Measurements from ENCODE around the gene ALG5. TPM values are rescaled to one million over a fixed set of nuclear protein-coding genes. Genes with fewer than 3 reads are reported as not detected.

Gene ALG5
- polyA plus RNA-seq, 3 donors from 2014 or later: 73.9 to 135 (median 100) TPM

DNA sequence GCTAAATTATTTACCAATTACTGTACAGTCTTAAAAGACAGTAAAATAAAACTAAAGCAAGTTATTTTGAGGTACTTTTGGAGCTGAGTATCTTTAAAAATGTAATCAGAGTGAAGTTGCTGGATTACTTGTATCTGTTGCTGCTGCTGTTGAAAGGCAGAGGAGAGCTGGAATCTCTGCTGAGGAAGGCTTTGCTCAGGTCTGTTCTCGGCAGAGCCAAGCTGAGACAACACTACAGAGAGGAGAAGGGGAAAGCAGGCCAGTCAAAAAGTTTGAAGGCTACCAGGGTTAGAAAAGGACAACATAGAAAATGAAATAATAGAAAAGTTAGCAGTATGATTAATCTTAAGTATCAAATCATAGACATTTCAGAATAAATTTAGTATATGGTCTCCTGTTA, 11.3 kb upstream of the ALG5 start:
- Mint-ChIP-seq H3K36me3 (peaks cover 17 to 51% (median 36%) of the 10 kb centered on the region in 3 donors), H3K27ac (peak overlapping the region in 2 of 6 donors; percentile 17 to 49), H3K9me3 (no peaks in the 10 kb centered on the region), H3K4me1 (no peaks in the 10 kb centered on the region), H3K27me3 (ENCODE audit: low read depth in 3 of 3) (no peaks in the 10 kb centered on the region), H3K4me3 (no peak overlapping the region)
- no peak for DNase-seq

DNA sequence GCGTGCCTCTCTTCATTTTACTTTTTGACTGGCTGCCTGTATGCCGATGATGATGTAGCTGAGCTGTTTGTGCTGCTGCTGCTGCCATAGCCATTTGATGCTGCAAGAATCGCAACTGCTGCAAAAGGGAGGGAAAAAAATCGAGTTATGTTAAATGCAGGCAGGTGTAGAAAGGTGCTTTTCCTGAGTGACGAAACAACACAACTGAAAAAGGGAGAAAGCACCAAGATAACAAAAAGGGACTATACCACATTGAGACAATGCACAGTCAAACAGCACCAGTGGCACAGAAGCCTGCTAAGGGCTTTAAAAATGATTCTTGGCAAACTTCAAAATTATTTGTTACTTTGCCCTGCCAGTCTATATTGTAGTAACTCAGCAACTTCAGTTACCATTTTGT, 10.6 kb upstream of the ALG5 start:
- DNase-seq: no peak
- H3K27me3 Mint-ChIP-seq (ENCODE audit: low read depth in 3 of 3): peaks cover 0 to 2% (median 0%) of the 10 kb centered on the region in 3 donors
- H3K36me3 Mint-ChIP-seq: peaks cover 10 to 48% (median 29%) of the 10 kb centered on the region in 3 donors
- no peak overlapping the region for H3K4me3 Mint-ChIP-seq
- H3K4me1 Mint-ChIP-seq: no peaks in the 10 kb centered on the region
- H3K9me3 Mint-ChIP-seq: no peaks in the 10 kb centered on the region
- H3K27ac Mint-ChIP-seq: peak overlapping the region in 1 of 6 donors; percentile 32

DNA sequence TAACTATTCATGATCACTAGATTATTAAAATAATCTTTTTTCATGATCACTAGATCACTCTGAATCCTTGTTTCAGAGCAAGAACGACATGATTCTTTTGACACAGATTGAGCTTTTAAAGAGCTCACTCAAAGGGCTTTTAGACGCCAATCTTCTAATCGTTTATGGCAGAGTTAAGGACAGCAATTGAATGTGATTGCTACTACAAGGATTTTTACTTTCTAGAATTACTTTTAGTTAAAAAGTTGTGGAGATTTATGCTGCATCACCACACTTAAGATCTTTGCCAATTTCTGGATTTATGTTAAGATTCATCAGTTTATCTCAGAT, 2.7 kb upstream of the ALG5 start:
- peaks cover 19 to 36% (median 20%) of the 10 kb centered on the region in 3 donors for H3K27me3 Mint-ChIP-seq (ENCODE audit: low read depth in 3 of 3)
- no peak for DNase-seq
- no peaks in the 10 kb centered on the region for H3K9me3 Mint-ChIP-seq
- peaks cover 0 to 13% (median 0%) of the 10 kb centered on the region in 3 donors for H3K36me3 Mint-ChIP-seq
- H3K4me1 Mint-ChIP-seq: peaks cover 38 to 47% of the 10 kb centered on the region in 2 donors
- peak overlapping the region; percentile 97 to 100 (median 99) for H3K27ac Mint-ChIP-seq
- H3K4me3 Mint-ChIP-seq: peak overlapping the region; percentile 97 to 100 (median 99)

DNA sequence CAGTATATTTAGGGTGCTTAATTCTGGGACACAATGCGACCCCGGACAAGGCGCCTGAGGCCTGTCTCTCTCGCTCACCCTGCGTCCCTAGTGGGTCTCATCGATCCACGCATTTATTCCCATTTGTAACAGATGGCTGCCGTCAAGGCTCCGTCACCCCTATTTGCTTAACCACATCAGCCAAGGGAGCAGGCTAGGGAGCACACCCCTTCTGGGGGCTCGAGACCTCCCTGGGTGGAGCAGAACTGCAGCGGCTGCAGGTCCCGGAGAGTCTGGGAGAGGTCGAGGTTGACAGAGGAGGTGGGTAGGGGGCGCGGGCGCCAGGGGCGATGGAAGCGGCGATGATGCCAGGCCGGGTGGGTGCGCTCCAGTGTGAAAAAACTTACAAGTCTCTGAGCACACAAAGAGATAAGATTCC, 507 bp downstream of the ALG5 start:
- Mint-ChIP-seq H3K36me3 (peaks cover 0 to 6% (median 6%) of the 10 kb centered on the region in 3 donors), H3K27ac (peak overlapping the region; percentile 90 to 100 (median 96)), H3K4me3 (peak overlapping the region; percentile 97 to 100 (median 99)), H3K4me1 (peaks cover 46 to 63% of the 10 kb centered on the region in 2 donors), H3K9me3 (no peaks in the 10 kb centered on the region), H3K27me3 (ENCODE audit: low read depth in 3 of 3) (peaks cover 19 to 34% (median 20%) of the 10 kb centered on the region in 3 donors)
- peak in 1 of 3 donors; percentile 10 for DNase-seq

DNA sequence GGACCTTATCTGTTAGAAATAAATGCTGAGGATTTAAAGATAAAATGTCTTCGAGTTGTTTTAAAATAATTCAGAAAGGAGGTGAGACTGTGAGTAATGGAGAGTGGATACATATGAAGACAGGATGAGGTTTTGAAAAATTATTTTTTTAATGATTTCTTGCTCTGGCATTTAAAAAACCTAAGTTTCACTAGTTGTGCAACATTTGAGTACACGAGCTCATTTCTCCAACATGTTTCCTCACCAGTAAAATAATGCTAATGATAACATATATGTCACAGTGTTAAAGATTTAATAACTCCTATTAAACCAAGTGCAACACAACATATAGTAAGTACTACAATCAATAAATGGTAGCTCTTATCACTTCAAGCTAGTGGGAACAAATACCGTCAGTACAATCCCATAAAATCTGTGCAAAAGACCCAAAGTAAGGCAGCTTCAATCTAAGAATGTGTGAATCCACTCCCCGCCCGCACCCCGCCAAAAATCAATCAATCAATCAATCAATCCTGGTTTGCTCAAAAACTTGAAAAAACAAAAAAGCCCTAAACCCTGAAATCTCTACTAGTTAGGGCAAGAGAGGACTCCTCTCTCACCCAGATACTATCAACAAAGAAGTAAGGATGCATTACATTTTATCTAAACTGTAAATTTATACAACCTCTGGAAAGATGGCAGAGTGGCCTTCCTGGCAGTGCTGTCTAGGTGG, 1.3 kb downstream of the ALG5 start:
- Mint-ChIP-seq H3K36me3 (peaks cover 6 to 12% (median 12%) of the 10 kb centered on the region in 3 donors), H3K27me3 (ENCODE audit: low read depth in 3 of 3) (peaks cover 19 to 34% (median 20%) of the 10 kb centered on the region in 3 donors), H3K4me1 (peaks cover 46 to 63% of the 10 kb centered on the region in 2 donors), H3K9me3 (no peaks in the 10 kb centered on the region), H3K4me3 (peak overlapping the region; percentile 97 to 100 (median 99)), H3K27ac (peak overlapping the region; percentile 90 to 100 (median 96))
- DNase-seq: no peak

DNA sequence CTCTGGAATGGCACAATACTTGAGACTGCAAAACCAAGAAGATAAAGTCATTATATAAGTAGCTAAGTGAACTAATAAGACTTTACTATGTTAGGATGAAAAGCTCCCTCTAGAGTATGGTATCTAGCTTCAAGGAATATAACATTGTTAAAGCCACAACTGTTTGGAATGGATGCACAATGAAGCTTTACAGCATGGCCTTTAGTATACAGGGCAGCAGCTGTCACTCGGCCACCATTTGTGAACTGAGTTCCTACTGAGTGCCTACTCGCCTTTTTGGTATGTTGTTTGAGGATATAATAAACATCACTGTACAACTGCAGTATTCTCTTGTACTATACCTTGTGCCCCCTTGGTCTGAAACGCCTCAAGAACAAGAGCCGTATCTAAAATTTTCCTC, 6.8 kb downstream of the ALG5 start:
- H3K4me1 Mint-ChIP-seq: peaks cover 13 to 21% of the 10 kb centered on the region in 2 donors
- peaks cover 35 to 57% (median 41%) of the 10 kb centered on the region in 3 donors for H3K36me3 Mint-ChIP-seq
- H3K9me3 Mint-ChIP-seq: no peaks in the 10 kb centered on the region
- DNase-seq: no peak
- no peak overlapping the region for H3K4me3 Mint-ChIP-seq
- H3K27me3 Mint-ChIP-seq (ENCODE audit: low read depth in 3 of 3): peaks cover 0 to 2% (median 1%) of the 10 kb centered on the region in 3 donors
- no peak overlapping the region for H3K27ac Mint-ChIP-seq

DNA sequence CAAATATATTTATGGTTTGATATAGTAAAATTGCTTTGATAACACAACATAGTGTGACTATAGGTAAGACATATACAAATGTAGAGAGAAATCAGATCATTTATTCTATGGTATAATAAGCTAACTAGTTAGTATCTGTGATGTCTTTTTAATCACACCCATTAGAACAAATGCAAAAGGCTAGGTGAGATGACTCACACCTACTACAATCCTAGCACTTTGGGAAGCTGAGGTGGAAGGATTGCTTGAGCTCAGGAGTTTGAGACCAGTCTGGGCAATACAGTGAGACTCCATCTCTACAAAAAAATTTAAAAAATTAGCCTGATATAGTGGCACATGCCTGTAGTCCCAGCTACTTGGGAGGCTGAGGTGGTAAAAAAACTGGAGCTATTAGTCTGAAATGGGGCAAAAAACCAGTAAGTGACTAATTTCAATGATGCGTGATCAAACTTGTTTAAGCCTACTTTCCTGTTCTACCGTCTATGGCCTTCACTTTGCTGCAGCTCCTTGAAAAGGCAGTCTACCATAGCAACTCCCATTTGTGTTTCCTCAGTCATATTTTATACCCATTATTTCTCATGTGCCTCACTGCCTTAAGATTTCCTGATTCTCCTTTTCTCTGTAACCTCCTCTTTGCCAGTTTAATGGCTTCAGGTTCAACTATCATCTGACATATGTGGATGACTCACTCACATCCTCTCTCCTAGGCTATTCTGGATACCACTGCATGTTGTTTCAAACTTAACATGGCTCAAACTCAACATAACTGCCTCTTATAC, 12.5 kb downstream of the ALG5 start:
- Mint-ChIP-seq H3K4me3 (no peak overlapping the region), H3K27me3 (ENCODE audit: low read depth in 3 of 3) (no peaks in the 10 kb centered on the region), H3K27ac (peak overlapping the region in 2 of 6 donors; percentile 8 to 27), H3K4me1 (no peaks in the 10 kb centered on the region), H3K9me3 (no peaks in the 10 kb centered on the region), H3K36me3 (peaks cover 29 to 46% (median 39%) of the 10 kb centered on the region in 3 donors)
- no peak for DNase-seq

DNA sequence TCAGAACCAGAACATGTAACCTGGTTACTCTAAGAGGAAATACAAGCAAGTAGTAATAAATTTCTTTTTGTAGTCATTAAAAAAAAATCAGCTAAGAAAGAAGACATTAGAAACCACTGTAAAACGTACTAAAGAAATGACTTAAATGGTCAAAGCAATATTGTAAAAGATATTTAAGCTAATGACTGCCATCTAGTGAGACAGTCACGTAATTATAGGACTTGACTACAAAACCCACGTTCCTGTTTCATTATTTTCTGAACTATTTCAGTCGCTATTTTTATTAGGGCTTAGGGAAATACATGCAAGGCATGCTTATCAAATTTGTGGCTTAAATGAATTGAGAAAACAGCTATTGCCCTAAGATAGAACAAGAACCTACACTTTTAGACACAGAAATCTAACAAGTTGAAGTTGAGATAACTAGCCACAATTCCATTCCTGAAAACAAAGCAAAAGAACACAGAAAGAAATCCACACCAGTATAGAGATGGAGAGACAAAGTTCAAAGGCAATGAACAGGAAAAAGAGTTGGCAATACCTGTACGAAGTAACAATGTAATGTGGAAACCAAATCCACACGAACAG, 17.9 kb downstream of the ALG5 start:
- Mint-ChIP-seq H3K4me3 (no peak overlapping the region), H3K27me3 (ENCODE audit: low read depth in 3 of 3) (no peaks in the 10 kb centered on the region), H3K27ac (peak overlapping the region in 1 of 6 donors; percentile 72), H3K4me1 (no peaks in the 10 kb centered on the region), H3K36me3 (peaks cover 17 to 26% (median 19%) of the 10 kb centered on the region in 3 donors), H3K9me3 (no peaks in the 10 kb centered on the region)
- no peak for DNase-seq

DNA sequence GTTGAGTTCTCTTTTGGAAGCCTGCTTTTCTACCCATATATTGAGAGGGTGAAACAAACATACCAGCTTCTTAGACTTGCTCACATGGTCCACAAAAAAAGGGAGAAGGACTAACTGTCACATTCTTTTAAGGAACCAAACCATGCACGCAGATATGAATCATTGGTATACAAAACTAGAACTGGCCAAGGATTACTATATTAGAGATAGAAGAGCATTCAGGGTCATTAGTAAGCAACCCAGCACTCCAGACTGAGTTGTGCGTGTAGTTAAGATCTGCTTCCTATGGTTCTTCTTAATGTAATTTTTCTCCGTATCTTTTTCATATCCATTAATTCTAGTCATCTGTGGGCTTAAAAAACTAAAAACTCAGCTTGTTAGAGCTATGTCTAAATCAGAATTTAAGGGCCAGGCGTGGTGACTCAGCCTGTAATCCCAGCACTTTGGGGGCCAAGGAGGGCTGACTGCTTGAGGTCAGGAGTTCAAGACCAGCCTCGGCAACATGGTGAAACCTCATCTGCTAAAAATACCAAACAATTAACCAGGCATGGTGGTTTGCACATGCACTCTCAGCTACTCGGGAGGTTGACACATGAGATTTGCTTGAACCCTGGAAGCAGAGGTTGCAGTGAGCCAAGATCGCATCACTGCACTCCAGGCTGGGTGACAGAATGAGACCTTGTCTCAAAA, 19.6 kb downstream of the ALG5 start:
- H3K9me3 Mint-ChIP-seq: no peaks in the 10 kb centered on the region
- DNase-seq: no peak
- no peak overlapping the region for H3K27ac Mint-ChIP-seq
- H3K4me1 Mint-ChIP-seq: no peaks in the 10 kb centered on the region
- H3K27me3 Mint-ChIP-seq (ENCODE audit: low read depth in 3 of 3): no peaks in the 10 kb centered on the region
- peaks cover 17 to 26% (median 20%) of the 10 kb centered on the region in 3 donors for H3K36me3 Mint-ChIP-seq
- H3K4me3 Mint-ChIP-seq: no peak overlapping the region

DNA sequence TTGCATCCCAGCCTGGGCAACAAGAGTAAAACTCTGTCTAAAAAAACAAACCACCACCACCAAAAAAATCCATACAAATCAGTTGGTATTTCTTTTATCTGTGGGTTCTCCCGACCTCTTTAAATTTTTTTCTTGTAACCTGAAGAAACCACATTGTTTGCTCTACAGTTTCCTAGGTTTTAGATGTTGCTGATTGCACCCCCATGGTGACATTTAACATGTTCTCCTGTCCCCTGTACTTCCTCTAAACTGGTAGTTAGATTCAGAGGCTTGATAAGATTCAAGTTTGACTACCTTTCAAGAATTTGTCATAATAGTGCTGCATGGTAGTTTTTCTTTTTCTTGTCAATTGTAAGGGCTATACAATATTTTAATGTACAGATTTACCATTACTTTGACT, 24.0 kb downstream of the ALG5 start:
- Mint-ChIP-seq H3K36me3 (peaks cover 21 to 42% (median 27%) of the 10 kb centered on the region in 3 donors), H3K27me3 (ENCODE audit: low read depth in 3 of 3) (no peaks in the 10 kb centered on the region), H3K27ac (no peak overlapping the region), H3K4me3 (no peak overlapping the region), H3K9me3 (no peaks in the 10 kb centered on the region), H3K4me1 (no peaks in the 10 kb centered on the region)
- no peak for DNase-seq

DNA sequence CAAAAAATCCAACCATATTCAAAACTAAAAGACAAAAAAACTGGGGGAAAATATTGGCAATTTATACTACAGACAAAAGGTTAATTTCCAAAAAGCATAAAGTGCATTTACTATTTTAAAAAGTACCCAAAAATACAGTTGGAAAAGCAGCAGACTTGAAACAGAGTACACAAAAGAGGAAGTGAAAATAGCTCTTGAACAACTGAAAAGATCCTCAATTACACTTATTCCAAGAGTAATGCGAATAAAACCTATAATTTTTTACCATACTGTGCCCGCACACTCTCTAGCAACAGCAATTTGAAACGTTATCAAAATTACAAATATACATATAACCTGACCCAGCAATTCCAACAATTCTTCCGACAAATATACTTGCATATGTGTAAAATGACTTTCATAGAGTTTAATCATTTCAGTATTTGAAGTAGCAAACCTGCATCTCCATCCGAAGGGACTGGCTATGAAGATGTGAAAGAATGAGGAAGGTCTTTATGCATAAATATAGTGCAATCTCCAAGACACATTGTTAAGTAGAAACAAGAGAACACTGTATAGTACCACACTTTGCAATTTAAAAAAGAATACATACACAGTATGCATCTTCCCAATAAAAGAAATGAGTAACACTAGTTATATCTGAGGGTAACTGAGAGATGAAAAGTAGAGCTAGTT, 25.4 kb downstream of the ALG5 start:
- Mint-ChIP-seq H3K27ac (peak overlapping the region in 2 of 6 donors; percentile 1 to 60), H3K4me3 (no peak overlapping the region), H3K36me3 (peaks cover 21 to 36% (median 30%) of the 10 kb centered on the region in 3 donors), H3K27me3 (ENCODE audit: low read depth in 3 of 3) (no peaks in the 10 kb centered on the region), H3K9me3 (no peaks in the 10 kb centered on the region), H3K4me1 (no peaks in the 10 kb centered on the region)
- no peak for DNase-seq

DNA sequence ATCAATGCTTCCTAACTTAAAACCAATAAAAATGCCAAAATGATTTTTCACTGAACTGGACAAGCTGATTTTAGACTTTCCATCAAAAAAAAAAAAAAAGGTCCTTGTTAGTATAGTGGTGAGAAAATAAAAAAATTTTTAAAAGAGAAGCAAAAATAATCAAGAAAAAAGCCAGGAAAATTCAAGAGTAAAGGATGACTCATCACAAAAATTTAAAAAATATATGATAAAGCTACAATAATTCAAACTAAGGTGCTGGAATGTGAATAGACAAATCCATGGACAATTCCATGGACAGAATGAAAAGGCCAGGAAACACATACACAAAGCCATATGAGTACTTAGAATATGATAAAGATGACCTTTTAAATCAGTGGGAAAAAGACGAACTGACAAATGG, 26.1 kb downstream of the ALG5 start:
- H3K27ac Mint-ChIP-seq: no peak overlapping the region
- no peaks in the 10 kb centered on the region for H3K9me3 Mint-ChIP-seq
- peaks cover 21 to 36% (median 36%) of the 10 kb centered on the region in 3 donors for H3K36me3 Mint-ChIP-seq
- no peaks in the 10 kb centered on the region for H3K27me3 Mint-ChIP-seq (ENCODE audit: low read depth in 3 of 3)
- no peaks in the 10 kb centered on the region for H3K4me1 Mint-ChIP-seq
- DNase-seq: no peak
- no peak overlapping the region for H3K4me3 Mint-ChIP-seq

DNA sequence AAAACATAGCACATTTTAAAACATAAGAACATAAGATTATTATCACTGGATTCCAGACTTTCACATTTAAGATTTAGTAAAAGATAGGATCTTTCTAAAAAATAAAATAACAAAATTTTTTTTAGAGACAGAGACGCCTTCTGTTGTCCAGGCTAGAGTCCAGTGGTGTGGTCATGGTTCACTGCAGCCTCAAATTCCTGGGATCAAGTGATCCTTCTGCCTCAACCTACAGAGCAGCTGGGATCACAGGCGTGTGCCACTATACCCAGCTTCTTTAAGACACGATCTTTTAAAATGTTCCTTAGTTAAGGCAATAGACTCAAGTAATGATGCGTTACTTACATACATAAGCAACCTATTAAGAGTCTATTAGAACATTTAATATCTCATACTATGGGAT, 32.7 kb downstream of the ALG5 start:
- H3K4me1 Mint-ChIP-seq: no peaks in the 10 kb centered on the region
- no peak overlapping the region for H3K27ac Mint-ChIP-seq
- H3K27me3 Mint-ChIP-seq (ENCODE audit: low read depth in 3 of 3): no peaks in the 10 kb centered on the region
- DNase-seq: no peak
- no peaks in the 10 kb centered on the region for H3K9me3 Mint-ChIP-seq
- H3K36me3 Mint-ChIP-seq: peaks cover 13 to 33% (median 27%) of the 10 kb centered on the region in 3 donors
- H3K4me3 Mint-ChIP-seq: no peak overlapping the region
